HL-60/S4 treated with phorbol 12-myristate 13-acetate at 8.2 ng/mL for 4 days and 3 days (cell line): ENCODE results near the gene PPP1R1B.

Experiments used
- in situ Hi-C: fragments of 300-500 bp; cut with MboI; formaldehyde crosslinking; loops from 2 replicates; pipeline ENCODE4 v1.15.0; 2022; ENCODE audit warnings: low sequenced_read_pairs

Gene PPP1R1B

GRCh38 chr17:39678340-39679116 is 51.8 kb downstream of the PPP1R1B start:
- in situ Hi-C loops, result no loop called here

DNA sequence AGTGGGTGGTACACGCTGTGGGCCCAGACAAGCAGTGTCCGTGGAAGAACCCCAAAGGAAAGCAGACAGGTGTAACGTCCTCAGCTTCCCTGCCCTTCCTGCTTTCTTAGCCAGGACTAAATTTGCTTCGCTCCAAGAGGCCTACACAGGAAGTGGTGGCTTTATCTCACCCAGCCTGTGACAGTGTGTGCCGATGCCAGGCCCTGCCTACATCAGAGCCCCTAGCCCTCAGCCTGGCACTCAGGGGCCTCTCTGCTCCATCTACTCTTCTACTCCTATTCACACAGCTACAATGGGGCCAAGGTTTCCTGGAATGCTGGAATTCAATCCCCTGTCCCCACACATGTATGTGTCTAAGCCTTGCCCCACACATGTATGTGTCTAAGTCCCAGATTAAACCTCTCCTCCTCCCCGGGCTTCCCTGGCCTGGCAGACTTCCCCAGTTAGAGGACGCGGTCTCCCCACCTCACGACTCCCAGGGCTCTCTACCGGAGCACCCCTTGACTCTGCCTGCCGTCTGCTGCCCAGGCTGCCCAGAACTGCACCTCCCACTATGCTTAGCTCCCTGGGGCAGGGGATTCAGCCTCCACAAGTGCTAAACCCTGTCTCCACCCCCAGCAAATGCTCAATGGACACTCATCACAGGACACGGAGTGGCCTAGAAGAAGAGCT is 52.9 kb downstream of the PPP1R1B start:
- in situ Hi-C loops, result no loop called here

- in situ Hi-C loops, result no loop called here
These were observed 56.7 kb downstream of the PPP1R1B start for GRCh38 chr17:39683295-39683939.

DNA sequence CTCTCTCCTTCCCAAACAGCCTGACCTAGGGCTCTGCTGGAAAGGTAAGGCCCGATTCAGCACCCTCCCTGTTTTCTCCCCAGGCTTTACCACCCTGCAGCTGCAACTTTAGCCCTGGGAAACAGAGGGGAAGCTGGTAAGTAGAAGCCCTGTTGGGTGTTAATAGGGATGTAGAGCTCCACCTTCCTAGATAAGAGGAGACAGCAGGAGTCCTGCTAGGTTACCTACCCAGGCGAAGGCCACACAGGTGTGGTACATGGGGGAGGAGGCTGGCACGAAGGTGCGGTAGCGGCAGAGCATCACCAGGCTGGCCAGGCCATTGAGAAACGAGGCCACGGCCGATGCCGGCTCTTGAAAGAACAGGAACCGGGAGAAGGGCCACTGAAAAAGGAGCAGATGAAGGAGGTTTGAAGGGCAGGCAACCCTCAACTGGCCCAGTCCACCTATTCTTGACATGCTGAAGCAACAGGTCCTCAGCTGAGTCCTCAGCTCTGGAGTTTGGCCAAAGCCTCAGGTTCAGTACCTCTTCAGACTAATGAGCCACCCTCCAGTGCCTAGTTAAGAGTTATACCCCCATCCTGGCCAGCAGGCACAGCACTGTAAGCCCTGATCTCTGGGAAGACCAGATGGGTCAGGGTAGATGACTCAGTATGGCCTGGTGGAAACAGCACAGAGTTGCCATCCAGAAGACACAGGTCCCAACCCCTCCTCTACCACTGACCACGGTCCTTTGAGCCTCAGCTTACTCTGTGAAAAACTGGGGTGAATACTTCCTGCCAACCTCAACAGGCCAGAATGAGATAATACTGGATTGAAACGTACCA is 57.8 kb downstream of the PPP1R1B start:
- in situ Hi-C loops, result no loop called here
